Left renal pelvis (tissue), 4 donors: ENCODE data around the gene JAKMIP3. TPM values are rescaled to one million over a fixed set of nuclear protein-coding genes. Genes with fewer than 3 reads are reported as not detected.

Experiments
- DNase-seq, 4 donors: peaks; one replicate each; pipeline ENCODE4 v3.0.0-alpha.2; 2013; ENCODE audit warnings: low read depth in 4 of 4, low spot score in 3 of 4
- polyA plus RNA-seq, 4 donors: library from polyadenylated mRNA; unstranded; fragments of 120-200 nt; gene quantifications; one replicate each; pipeline ENCODE4 v1.2.1, GENCODE V29; 2013; ENCODE audit not compliant: insufficient read length in 4 of 4

Gene JAKMIP3
- 1 to 10 TPM in 1 of 4 donors, under 1 TPM in 3; 0.24 to 1.0 (median 0.27) TPM for polyA plus RNA-seq

DNA sequence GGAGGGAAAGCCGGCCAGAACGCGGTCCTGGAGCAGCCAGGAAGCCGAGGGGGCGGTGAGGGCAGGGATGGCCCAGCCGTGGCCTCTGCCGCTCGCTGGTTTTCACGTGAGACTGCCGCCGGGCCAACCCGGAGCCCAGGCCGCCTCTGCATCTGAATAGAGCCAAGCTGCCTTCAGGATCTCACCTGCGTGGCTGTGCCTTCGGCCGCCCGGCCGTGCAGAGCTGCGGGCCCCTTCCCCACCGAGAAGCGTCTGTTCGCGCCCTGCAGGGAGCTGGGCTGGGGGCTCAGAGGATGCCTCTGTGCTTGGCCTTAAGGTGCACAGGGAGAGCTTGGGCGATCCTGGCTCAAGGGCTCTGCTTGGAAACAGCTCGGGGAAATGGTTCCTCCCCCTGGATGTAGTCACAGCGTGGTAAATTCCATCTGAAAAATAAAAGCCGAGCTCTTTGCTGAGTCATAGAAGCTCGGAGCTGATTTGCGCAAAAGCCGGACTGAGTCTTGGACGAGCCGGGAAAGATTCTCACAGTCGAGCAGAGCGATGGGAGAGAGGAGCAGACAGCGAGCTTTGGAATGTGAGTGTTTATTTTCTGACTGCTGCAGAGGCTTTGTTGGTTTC lies at the start of gene JAKMIP3:
Gene JAKMIP3 (plus strand): TSS at position 456 of the 615 bp plus-strand sequence. CDS start 38,863 bp downstream, outside the sequence.
- DNase-seq = peak; percentile 25 to 51 (median 36)

DNA sequence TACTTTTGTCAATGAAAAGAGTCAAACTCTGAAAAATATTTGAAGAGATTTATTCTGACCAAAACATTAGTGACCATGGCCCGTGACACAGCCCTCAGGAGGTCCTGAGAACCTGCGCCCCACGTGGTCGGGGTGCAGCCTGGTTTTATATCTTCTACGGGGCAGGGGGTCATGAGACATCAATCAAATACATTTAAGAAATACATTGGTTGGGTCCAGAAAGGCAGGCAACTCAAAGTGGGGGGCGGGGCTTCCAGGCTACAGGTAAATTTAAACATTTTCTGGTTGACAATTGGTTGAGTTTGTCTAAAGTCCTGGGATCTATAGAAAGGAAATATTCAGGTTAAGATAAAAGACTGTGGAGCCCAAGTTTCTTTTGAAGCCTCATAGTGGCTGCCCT lies 49.2 kb upstream of the JAKMIP3 start:
- no peak for DNase-seq

DNA sequence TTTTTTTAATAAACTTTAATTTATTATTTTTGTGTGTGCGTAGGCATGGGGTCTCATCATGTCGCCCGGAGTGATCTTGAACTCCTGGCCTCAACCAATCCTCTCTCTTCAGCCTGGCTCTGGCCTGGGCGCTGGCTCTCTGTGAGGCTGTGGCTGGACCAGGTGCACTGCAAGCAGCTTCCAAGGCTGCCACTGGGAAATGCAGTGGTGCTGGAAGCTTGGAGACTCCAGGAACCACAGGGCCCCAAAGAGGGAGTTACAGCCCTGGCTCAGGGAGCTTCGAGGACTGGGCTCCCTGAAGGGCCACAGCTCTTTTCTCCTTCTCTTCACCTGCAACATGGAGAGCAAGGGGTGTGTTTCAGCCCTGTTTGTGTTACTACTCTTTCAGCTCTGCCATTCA lies 47.3 kb upstream of the JAKMIP3 start:
- DNase-seq = no peak

DNA sequence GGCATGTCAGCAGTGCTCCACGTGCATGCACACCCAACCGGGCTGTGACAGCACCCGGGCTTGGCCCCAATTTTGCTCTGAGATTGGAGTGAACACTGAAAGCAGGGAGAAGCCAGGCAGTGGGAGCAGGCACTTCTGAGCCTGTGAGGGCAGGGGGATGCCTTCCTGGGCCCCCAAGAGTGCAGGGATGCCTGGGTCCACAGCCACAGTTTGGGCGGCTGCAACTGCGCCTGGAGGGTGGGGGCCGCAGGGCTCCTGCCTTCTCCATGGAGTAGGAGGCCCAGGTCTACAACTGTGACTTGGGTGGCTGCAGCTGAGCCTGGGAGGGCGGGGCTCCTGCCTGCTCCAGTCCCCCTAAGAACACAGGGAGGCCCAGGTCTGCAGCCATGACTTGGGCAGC lies 46.4 kb upstream of the JAKMIP3 start:
- no peak for DNase-seq

DNA sequence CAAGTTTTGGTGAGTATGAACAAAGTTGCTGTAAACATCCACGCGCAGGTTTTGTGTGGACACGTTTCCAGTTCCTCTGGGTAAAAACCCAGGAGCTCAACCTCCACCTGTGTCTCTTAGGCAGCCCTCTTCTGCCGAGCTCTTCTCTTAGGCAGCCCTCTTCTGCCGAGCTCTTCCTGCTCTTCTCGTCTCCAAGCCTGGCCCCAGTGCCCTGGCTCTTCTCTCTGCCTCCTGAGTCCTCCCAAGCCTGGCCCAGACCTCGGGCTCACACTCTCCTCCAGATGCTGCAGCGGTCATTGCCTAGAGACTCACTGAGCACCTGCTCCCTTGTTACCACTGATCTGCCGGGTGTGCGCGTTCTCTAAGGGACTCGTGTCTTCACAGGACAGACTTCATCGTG lies 45.3 kb upstream of the JAKMIP3 start:
- no peak for DNase-seq

DNA sequence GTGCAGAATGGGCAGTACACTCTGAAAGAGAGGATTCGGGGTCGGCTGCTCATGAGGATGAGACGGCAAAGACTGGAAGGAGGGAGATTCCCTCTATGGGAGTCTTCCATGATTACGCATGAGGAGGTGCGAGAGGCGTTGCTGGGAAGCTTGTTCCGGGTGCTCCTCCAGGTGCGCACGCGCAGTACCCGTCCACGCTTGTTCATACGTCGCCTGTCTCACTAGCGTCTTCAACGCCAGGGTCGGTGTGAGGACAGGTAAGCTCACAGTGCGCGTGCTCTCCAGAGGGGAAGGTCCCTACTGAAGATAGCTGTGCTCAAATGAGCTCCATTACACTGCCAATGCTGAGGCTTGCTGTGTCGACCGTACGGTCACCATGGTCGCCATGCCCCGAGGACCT lies 44.7 kb upstream of the JAKMIP3 start:
- no peak for DNase-seq

DNA sequence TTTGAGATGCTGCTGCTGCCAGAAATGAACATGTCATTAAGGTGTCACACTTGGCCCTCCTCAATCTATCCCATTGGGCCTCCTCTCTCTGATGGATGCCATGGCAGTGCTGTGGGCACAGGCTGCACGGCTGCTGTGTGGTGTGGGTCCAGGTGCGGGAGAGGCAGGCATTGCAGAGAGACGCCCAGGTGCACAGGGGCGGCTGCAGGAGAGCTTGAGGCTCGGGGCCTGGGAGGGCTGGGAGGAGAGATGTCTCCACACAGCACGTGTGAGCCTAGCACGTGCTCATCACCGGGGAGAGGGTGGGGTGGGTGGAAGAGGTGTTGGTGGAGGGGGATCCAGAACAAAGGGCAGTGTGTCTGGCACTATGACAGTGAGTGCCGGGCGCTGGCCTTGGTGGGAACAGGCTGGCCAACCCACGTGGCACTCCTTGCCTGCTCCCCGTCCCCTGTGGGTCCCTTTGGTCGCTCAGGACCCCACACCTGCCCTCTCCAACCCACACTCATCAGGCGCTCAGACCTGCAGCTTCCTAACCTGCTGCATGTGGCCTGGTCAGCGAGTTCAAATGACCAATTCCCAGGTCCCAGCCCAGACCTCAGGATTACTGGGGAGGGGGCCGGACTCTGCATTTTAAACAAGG lies 44.1 kb upstream of the JAKMIP3 start:
- DNase-seq = no peak

DNA sequence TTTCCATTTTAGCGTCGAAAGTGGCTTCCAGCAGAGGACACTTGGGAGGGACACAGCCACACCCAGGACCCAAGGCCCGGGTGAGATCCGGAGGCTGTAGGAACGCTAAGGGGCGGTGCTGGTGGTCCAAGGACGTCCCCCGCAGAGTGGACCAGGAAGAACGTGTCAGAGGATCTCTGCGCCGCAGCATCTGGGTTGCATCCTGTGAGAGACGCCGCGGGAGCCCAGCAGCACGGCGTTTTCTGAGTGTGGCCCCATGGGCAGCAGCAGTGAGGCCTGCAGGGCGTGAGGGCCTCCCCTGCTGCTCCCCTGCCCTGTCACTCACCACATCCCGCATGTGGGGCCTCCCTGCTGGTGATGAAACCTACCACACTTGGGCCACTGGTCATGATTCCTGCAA lies 43.5 kb upstream of the JAKMIP3 start:
- DNase-seq = no peak

DNA sequence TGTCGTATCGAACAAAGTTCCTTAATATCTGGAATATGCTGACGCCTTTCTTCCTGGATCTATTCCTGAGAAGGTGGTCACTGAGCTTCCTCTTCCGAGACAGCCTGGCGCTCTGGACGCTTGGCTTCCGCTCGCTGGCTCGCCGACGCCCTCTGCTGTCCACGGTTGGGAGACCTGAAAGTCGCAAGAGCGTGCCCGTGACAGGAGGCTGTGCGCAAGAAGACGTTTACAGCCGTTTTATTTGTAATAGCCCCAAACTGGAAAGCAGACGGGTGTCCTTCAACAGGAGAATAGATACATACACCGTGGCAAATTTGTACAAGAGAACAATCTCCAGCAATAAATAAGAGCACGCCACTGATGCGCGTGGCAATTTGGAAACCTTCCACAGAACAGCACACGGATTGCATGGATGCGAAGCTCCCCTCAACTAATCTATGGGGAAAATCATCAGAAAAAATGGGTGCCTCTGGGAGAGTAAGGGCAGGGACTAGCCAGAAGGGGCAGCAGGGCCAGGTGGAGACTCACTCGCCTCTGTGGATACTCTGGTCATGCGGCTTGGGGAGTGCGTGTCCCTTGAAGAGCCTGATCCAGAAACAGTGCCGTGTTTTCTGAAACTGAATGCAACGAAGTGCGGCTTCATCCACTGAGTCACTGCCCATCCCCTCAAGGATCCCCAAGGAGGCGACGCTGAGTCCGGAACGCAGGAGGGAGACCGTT lies 42.5 kb upstream of the JAKMIP3 start:
- peak; percentile 36 to 47 (median 42) for DNase-seq

DNA sequence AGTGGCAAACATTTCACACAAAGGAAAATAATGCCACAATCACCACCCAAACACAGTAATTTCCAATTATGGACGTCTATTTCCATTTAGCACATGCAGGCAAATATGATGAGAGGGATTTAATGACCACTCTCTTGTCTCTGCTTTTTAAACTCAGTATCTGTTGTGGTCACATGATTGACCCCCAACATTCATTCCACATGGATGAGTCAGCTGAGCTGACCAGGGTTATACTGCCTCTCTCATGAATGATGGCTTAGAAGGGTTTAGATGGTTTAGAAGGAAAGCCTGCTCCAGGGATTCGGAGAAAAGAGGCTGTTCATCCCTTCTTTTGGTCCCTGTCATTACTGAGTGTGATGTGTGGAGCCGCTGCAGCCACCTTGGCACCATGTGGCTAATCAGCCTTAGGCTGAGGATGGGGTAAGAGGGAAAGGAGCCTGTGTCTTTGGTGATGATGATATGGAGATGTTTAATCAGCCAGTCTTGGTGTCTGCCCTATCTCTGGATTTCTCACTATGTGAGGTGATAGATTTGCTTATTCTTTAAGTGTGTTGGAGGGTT lies 38.2 kb upstream of the JAKMIP3 start:
- DNase-seq = no peak

DNA sequence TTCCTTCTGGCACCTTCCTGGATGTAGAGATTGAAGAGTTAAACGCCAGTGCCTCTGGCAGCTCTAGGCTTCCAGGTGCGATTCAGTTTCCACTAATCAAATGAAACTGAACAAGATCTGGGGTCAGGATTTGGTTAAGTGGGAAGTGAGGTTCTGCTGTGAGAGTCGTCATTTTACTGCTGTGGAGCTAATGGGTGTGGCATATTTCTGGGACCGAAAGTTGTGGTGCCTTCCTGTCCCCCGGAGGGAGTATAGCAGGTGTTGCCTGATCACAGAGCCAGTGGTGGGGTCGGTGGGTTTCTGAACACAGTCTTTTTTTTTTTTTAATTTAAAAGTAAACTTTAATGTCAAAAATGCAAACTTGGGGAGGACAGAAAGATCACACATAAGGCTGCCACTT lies 37.0 kb upstream of the JAKMIP3 start:
- DNase-seq = no peak

DNA sequence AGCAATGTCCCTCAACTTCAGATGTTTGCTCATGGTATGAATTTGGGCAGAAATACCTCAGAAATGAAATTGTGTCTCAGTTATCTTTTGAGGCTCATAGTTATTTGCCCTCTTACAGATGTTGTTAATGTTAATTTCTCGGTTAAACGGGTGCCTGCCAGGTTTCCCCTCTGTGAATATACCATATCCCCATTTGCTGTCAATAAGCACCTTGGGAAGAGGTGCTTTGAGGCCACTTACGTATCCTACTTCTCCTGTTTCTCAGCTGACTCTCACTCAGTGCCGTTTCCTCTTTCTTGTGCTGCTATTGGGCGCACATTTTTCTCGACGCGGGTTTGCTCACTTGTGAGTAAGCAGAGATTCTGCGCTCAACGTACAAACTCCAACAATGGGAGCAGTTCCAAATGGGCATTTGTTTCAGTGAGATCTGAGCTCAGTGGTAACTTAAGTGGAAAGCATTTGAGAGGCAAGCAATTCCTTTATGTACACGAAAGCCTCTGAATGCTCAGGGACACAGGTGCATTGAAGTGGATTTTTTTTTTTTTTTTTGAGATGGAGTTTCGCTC lies 34.8 kb upstream of the JAKMIP3 start:
- DNase-seq = no peak

DNA sequence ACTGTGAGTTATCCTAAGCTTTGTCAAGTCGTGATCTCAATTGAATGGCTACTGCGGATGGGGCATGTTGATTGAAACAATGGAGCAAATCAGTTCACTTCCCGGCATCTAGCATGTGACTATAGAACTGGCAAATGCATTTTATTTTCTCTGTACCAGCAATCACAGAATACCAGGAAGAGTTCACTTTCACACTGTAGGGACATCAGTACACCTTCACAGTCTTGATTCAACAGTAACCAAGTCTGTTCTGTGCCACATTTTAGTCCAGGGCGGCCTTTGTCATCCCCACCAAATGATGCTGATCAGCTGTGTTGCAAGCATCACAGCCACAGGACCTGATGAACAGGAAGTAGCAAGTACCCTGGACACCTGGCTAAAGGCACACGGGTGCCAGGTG lies 32.1 kb upstream of the JAKMIP3 start:
- no peak for DNase-seq

DNA sequence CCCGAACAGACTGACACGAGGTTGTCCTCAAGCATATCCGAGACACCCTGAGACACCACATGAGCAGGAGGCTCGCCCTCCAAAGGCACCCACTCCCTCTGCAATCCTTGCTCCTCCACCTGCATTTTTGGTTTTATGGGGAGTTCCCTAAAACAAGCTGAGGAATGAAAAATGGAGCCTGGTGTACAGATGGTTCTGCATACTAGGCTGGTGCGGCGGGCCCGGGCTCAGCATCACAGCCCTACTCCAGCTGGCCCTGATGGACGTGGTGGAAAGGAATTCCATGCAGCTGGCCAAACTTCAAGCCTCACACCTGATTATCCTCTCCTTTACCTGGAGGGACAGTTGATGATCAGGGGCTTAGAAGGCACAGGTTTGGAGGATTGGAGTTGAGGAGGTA lies 30.3 kb upstream of the JAKMIP3 start:
- DNase-seq = no peak

DNA sequence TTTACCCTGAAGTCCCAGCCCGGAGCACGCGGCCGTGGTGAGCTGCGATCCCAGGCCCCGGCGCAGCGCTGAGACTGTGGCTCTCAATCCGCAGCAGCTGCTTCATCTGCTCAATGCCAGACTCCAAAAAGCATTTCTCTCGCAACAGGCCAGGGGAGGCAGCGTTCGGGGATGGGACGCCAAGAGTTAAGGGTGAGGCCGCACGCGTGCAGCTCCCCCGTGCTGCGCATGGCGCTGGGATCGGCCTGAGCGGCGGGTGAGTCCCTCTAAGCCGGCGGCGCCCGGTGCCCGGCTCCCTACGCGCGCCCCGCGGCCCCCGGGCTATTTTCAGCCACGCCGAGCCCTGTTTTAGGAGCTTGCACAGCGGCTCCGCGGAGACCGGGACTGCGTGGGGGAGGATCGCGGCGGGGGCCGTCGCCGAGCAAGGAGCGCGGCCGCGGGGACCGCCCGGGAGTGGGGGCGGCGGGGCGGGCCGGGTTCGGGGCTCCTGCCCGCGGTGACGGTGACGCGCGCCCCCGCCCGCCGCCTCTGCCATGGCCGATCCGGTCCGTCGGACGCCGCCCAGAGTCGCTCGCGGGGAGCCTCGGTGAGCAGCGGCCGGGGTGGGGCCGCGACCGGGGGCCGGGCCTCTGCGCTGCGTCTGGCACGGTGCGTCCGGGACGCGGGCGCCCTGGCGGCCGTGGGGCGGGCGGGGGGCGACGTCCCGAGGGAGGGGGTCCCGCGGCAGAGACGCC lies 29.4 kb upstream of the JAKMIP3 start:
- DNase-seq = peak in 1 of 4 donors; percentile 15

DNA sequence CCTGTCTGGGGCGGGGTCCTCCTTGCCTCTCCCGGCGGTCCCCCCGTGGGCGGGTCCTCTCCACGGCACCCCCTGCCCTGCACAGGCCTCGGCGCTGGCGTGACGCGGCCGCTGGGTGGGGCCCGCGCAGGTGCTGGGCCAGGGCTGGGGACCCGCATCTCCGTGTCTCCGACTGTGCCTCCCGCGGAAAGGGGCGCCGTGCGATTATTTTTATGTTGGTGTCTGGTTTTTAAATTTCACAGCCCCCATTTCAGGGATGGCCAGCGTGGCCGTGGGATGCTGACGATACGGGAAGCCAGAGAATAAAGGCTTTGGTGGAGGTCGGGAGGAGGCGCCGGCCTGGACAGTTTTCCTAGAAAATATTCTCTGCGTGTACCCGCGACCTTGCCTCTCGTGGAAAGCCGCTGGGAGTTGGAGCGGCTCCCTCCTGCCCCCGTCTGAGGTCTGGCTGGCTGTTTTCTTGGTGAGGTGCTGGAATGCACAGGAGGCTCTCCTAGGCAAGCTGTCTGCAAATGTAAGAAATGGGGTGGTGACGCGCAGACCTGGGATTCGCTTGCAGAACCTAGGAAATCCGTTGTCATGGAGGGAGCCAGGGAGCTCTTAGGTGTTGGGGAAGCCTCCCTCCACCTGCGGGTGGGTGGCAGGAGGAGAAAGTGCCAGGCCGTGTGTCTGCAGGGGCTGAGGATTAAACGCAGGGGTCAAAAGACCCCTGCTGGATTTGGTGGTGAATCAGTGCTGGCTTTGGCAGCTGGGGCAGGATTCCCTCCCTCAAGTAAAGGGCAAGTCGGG lies 28.7 kb upstream of the JAKMIP3 start:
- DNase-seq = no peak

DNA sequence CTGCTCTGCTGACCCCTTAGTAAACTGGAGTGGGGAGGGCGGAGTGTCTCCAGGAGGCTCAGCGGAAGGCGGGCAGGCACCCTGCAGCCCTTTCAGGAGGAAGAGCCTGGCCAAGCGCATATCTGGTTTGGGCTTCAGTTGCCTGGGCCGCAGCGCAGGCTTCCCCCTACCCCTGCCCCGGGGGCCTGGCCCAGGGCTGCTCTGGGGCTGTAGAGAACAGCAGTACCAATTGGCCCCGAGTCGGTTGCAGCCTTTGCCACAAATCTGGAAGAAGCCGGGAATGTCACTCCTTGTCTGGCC lies 28.1 kb upstream of the JAKMIP3 start:
- no peak for DNase-seq

DNA sequence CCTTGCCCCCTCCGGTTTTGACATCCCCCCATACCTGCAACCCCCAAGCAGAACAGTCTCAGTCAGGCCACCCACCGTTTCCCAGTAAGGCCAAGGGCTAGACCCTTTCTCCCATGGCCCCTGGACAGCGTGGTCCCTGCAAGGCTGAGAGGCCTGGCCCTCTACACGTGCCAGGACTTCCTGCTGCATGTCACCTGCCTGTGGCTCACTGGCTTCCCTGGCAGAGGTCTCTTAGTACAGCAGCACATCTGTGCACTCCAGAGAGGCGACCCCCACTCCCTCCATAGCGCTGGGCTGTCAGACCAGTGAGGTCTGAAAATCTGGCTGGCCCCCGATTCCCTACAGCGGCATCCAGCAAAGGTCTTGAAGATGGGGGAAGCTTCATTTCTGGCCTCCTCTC lies 26.4 kb upstream of the JAKMIP3 start:
- no peak for DNase-seq

DNA sequence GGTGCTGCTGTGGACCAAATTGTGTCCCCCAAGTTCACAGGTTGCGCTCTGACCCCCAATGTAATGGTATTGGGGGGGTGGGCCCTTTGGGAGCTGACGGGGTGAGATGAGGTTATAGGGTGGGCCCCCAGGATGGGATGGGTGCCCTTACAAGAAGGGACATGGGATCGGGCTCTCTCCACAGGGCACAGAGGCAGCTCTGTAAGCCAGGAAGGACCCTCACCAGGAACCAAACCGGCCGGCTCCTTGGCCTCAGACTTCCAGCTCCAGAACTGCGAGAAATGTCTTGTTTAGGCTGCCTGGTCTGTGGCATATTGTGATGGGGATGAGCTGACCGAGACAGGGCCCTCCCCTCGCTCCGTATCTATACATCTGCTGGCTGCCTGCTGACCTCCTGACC lies 25.7 kb upstream of the JAKMIP3 start:
- DNase-seq = no peak

DNA sequence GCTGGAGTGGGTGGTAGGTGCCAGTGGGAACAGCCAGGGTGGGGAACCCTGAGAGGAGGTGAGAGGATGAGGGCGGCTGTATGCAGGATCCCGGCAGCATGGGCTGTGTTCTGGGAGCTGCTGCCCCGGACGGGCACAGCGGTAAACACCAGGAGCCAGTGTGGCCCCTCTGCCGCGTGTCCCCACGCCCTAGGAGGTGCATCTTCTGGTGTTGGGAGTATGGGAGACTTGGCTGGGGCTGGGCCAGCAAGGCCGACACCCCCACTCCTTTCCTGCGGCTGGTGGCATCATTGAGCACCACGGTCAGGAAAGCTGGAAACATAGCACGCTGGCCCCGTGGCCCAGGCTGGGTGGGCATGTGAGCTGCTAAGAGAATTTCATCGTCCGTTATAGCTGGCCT lies 24.4 kb upstream of the JAKMIP3 start:
- no peak for DNase-seq
